Ramos (cell line): Measurements from ENCODE around the gene NPLOC4.

ENCODE experiments used
- in situ Hi-C: fragments of 300-500 bp; cut with MboI; formaldehyde crosslinking; loops from one replicate; pipeline ENCODE4 v1.14.3; 2022; ENCODE audit warnings: low sequenced_read_pairs; ENCODE audit not compliant: unreplicated experiment

NPLOC4 gene

DNA sequence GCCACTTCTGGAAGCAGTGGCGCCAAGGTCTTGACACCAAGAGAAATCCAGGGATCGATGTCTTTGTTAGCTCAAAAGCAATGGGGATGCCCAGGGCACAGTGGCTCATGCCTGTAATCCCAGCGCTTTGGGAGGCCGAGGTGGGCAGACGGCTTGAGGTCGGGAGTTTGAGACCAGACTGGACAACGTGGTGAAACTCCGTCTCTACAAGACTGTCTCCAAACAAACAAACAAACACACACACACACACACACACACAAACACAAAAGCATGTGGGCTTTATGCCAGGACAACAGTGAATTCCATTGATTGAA lies 62.3 kb downstream of the NPLOC4 start:
- in situ Hi-C loops = no loop called here

DNA sequence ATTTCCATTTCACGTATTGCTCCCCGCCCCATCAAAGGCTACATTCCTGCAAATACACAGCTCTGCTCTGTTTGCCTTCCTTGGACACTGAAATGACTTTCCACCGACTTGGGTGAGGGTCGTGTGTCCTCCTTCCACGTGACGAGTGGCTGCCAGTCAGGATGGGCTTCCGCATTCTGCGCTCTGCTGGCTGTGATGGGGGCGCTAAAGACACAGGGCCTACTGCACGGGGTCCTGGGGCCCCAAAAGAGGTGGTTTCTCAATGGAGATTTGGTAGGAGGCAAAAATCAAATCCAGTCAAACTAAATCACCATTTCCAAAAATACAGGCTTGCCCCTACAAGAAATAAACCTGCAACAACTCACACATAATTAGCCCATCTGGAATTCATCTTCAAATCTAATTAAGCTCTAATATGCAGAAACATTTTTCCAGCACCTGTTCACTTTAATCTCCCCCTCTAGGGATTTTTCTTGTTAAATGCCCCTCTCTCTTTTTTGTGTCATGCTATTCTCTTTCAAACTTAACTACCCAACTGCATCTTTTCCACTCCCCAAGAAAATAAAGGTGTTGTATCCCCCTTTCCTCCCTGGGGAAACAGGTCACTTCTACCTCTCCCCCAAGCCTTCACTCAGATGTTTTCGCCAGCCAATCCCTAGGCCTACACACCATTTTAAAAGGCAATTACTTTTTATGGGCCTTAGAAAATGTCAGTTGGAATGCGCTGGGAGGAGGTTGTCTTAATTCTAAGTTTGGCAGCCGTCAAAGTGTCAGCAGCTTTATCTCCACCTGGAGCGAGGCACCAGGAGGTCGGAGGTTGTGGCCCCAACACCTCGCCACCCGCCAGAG lies 62.9 kb downstream of the NPLOC4 start:
- in situ Hi-C loops = no loop called here

DNA sequence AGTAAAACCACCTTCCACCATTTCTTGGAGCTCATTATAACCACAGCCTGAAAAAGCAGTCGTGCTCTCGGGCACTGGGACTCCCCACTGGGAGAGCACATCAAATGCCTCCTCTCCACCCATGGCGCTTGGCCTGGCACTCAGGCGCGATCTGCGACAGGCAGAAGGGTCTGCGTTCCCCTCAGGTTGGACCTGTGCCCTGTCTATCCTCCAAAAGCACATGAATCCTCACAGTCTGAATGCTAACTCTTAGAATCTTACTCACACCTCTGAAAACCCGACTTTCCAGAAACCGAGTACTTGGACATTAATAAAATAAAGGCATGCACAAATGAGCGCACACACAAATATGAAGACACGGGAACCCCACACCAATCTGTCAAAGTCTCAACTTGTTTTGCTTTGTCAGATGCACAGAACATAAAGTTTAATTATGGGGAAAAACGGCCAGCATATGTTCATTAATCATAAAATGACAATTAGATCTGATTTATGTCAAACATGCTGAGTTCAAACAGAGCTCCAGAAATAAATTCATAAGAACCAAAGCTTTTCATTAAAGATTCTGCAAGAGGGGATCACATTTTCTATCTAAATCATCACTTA lies 64.2 kb downstream of the NPLOC4 start:
- in situ Hi-C loops = no loop called here

DNA sequence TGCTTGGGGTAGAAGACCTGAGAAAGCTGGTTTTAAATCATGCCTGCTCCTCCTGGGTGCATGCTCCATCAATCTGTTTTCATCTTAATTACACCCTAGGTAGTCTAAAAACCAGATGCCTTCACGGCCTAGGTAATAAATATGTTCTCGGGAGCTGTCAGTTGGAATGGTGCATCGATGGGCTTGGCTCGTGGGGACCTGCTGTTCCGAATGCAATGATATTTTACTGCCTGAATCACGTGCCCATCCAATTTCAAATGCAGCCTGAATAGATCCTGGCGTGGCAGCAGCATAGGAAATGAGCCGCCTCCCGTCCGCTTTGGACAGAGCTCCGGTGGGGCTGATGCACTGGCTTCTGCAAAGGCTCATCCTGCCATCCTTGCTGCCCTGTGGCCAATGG lies 65.9 kb downstream of the NPLOC4 start:
- in situ Hi-C loops = no loop called here

DNA sequence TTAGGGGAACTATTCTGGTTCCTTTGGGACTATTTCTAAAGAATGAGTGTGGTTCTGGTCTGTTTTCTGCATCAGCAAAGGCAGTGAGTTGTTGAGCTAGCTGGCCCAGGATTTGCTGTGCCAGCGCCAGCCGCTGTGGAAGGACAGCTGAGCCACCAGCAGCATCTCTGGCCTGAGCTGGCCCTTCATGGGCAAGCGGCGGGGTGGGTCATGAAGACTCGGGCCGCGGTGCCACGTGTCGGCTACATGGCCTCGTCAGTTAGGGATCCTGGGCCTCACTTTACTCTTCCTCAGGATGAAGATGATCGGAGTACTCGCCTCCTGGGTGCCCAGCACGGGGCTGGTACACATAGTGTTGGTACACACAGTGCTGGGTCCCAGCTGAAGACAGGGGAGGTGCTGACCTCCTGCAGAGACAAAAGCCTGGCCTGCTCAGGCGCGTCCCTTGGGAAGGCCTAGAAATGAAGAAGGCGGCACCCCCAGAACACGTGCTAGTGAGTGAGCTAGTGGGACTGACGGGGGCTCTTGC lies 66.9 kb downstream of the NPLOC4 start:
- in situ Hi-C loops = no loop called here

DNA sequence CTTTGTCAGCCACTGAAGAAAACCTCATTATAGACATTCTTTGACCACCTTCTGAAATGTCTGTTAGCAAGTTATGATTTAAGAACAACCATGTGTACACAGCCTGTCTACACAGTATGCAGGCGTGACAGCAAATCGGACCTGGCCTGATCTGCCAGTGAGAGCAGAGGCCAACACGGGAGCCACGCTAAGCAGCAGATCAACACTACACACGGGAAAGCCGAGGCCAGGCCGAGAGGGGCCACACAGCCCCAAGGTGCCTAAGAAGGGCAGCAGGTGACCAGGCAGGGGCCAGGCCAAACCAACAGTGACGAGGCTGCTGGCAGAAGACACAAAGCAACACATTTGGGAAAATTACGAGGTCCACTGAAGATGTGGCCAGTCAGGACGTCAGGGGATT lies 68.5 kb downstream of the NPLOC4 start:
- in situ Hi-C loops = no loop called here

DNA sequence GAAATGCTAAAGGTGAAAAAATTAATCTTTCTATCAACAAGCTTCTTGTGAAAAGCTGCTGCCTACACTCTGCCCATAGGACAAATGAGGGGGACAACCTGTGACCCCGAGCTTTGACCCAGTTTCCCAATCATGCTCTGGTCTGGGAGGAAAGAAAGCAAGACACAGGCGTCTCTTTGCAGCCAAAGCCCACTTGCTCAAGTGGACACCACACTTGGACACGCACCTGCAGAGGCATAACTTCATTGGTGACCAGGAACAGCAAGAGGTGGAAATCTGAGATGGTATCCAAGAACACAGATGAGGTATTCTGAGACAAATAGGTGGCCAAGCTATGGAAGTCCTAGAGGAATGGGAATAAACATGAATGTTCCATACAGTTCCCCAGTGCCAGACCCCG lies 69.7 kb downstream of the NPLOC4 start:
- in situ Hi-C loops = no loop called here

DNA sequence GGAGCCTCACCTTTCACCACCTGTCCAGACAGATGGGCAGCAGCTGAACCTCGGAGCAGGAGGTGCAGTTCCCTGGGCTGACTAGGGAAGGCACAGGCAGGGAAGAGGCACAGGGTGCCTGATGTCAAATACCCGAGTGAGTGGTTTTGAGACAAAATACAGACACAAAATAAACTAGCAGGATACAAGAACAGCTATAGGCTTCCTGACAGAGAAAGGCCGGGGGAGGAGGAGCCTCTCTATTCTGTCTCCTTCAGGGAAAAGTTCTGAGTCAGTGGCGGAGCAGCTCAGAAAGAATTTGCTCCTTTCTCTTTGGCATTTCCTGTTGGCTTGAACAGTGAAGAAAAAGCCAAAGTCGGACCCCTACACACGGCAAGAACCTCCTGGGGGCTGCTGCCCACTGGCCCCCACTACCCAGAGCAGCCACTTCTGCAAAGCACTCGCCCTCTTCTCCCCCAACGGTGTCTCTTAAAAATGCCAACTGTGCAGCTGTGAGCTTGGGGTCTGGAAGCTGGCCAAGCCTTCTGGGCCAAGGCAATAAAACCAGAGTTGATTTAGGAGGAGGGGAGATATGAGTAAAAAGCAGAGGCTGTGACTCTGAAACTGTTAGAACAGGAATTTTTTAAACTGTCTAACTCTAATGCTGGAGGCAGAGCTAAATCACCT lies 70.3 kb downstream of the NPLOC4 start:
- in situ Hi-C loops = no loop called here

DNA sequence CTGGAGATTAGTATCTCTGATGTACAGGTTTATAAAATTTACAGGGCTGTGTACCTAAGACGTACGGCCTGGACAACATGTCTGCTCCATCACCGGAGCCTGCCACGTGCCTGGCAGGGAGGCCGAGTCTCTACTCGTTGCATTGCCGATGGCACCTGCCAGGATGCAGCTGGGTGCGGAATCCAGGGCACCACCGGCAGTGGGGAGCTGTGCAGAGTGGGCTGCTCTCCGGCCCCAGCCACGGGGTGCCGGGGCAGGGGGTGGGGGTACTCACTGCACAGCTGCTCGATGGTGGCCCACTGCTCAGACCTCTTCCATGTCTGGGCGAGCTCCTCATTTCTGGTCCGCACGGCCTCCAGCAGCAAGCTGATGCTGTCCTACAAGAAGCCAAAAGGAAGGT lies 71.7 kb downstream of the NPLOC4 start:
- in situ Hi-C loops = no loop called here

DNA sequence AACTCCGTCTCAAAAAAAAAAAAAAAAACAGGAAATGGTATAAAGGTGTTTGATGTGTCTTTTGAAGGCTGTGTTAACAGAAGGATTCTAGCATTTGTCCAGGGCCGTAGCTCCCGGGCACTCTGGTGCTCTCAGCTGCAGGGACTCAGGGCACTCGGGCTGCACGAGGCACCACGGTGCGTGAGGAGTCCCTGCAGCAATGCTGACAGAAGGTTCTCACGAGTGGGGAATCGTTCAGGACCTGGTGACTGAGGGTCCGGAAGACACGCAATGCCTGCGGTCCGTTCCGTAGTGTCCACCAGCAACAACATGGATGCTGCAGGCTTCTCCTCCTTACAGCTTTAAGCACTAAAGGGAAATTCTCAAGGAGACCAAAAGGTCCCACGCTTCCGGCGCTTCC lies 72.1 kb downstream of the NPLOC4 start:
- in situ Hi-C loops = no loop called here

DNA sequence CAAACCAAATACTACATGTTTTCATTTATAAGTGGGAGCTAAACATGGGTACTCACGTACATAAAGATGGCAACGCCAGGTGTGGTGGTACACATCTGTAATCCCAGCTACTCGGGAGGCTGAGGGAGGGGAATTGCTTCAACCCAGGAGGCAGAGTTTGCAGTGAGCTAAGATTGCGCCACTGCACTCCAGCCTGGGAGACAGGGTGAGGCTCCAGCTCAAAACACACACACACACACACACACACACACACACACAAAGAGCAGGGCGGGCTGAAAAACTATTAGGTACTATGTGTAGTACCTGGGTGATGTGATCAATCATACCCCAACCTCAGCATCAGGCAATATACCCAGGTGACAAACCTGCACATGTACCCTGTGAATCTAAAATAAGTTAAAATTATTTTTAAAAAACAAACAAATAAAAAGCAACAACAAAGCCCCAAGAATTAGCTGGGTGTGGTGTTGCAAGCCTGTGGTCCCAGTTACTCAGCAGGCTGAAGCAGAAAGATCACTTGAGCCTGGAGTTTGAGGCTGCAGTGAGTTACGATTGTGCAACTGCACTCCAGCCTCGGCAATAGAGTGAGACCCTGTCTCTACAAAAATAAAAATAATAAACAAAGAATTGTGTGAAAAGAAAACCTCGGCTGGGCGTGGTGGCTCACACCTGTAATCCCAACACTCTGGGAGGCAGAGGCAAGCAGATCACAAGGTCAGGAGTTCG lies 72.9 kb downstream of the NPLOC4 start:
- in situ Hi-C loops = no loop called here

DNA sequence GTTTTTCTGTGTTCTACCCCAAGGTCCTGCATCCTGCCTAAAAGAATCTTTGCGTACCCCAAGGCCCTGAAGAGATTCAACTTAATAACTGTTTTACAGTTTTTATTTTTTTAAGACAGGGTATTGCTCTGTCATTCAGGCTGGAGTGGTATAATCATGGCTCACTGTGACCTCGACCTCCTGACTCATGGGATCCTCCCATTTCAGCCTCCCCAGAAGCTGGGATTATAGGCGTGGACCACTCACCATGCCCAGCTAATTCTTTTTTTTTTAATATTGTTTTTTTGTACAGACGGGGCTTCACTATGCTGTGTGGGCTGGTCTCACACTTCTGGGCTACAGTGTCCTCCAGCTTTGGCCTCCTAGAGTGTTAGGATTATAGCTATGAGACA lies 75.4 kb downstream of the NPLOC4 start:
- in situ Hi-C loops = no loop called here

DNA sequence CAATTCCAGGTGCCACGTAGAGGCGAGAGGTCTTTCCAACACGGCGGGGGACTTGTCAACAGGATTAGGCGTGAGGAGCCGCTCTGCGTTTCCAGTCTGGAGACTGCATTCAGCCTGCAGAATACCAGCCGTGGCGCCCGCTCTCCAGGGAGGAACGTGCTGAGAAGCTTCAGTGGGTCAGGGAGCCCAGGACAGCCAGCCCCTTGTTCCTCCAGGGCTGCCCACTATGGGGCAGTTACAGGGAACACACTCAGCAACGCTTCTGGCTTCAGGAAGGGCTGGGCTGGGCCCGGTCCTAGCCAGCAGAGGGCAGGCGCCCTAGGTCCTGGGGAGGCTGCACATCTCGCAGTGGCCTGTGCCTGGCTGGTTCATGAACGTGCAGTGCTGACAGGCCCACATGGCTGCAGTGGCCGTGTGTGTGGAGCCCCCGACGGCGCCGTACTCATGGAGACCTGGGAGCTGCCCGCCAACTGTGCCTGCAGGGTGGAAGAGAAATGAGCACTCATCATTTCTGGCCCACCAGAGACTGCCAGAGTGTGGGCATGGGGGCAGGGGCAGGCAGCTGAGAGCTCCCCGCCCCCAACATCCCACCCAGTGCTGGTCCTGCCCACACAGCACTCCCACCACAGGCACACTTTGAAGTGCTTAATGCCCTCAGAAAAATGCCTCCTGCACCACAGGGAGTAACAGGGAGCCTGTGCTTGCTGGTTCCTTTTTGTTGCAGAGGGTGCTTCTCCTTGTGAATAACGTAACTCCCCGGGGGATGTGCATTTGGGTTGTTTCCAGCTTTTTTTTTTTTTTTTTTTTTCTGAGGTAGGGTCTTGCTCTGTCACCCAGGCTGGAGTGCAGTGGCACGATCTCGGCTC lies 77.7 kb downstream of the NPLOC4 start:
- in situ Hi-C loops = no loop called here

DNA sequence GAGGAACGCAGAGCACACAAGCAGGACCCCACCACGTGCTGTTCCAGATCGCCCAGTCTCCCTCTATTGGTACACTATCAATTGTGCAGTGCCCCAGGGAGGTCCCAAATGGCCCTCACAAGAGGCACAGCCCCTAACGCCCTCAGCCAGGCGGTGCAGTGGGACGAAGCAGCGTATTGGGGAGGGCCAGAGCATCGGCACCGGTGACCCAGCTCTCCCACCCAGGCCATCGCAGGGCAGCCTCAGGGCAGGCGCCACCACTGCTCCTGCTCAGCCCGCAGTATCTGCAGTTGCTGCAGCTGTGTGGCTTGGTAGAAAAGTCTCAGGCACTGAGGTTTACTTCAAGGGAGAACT lies 78.8 kb downstream of the NPLOC4 start:
- in situ Hi-C loops = no loop called here

DNA sequence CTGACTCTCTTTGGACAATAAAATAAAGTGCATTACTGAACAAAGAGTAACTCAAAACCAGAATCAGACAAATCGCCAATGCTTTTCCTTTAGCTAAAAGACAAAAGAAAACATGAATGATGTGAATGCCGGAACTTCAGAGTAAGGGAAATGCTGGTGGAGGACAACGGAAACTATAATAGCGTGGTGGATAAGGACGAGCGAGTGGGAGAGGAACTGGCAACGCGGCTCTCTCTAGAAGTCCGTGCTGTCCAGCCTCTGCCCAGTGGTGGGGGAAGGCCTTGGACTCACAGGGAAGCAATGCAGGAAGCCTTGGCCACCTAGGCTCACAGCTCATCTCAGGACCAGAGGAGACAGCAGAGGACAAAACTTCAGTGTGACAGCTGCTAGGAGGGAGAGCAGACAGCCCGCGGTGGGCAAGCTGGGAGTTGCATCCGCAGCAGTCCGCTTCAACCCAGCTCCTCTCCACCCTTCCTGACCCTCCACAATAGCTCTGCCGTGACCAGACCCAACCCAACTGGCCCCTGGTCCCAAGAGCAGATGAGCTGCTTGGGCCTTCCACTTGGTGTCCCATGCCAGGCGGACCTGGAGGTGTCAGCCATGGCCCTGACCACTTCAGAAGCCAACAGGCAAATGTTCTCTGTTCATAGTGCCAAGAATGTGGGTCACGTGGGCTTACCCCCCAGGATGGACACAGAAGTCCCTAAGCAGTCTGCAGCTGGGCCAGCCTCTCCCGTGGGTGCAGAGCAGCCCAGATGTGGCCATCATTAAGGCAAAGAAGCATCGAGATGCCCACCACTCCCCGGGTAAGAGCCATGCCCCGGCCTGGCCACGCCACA lies 79.4 kb downstream of the NPLOC4 start:
- in situ Hi-C loops = no loop called here

DNA sequence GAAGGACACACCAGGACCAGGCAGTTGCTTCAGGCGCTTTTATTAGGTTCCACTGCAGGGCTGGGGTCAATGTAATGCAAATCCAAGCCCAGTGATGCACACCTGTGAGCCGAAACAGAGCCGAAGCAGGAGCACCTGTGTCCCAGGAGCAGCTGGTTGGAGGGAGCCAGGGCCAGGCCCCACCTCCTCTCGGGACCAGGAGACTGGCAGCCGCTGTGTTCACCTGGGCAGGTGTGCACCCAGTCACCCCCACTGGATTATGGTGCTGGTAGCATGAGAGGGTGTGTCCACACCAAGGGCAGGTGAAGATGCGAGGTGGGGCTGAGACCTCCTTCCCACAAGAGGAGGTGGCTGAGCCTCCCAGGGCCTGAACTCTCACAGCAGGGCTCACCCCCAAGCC lies 80.0 kb downstream of the NPLOC4 start:
- in situ Hi-C loops = no loop called here

DNA sequence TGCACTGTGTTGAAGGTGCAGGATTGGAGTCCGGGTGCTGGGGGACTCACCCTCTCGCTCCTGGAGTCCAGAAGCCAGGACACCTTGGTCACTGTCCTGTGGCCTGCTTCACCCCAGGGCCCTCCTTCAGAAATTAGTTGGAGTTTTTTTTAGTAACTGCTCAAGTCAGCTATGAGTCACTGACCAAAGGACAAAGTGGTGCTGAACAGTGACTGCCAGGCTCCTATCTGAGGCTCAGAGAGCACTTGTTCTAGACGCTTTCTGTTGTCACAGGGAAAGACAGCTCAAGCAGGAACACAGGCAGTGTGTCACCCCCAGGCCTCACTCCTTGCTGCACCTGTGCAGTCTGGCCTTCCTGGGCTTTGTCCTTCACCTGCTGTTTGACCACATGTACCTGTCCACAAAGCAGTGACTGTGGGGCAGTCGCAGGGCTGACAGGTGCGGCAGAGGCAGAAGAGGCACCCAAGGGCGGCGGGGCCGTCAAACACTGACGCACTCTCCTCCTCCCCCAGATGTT lies 80.7 kb downstream of the NPLOC4 start:
- in situ Hi-C loops = no loop called here

DNA sequence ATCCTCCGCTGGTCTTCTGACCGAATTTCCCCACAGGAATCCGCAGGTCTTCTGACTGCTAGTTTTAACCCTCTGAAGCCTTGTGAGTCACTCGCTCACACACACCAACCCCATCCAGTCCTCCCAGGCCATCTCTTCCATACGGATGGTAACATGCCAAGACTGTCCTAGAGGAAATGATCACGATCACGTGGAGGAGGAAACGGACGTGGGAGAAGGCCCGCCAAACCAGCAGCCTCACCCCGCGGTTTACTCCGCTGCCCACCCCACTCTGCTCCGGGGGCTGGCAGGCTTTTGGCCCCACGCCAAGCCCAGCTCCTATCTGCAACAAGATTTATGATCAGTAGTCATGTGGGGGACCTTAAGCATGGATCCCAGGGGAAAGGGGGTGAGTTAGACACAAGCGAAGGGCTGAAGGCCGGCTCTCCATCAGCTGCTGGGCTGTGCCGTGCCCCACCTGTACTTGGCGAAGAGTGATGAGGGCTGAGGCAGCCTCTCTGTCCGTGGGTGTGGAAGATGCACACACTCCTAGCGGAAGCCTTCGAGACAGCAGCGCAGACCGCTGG lies 83.2 kb downstream of the NPLOC4 start:
- in situ Hi-C loops = no loop called here
